Right ventricle myocardium inferior (tissue), 1 donor: ENCODE measurements around the gene NBEA. TPM values are rescaled to one million over a fixed set of nuclear protein-coding genes. Genes with fewer than 3 reads are reported as not detected.
A peak's percentile ranks its signal among the peaks of the same experiment; 100 is the strongest.
"Not testable (repeated sequence)": the region's sequence is repeated elsewhere in the genome, so short reads cannot be mapped to it uniquely, and the experiment has no call there.

Experiments
- ATAC-seq: fragments of 200-7000 bp; cut with Tn5 transposase; one replicate; pipeline ENCODE4 v1.9.1; 2020; ENCODE audit warnings: mild to moderate bottlenecking, moderate library complexity
- DNase-seq: peaks from one replicate; pipeline ENCODE4 v3.0.0; 2021; ENCODE audit errors: missing footprints
- intact Hi-C: fragments of 100-400 bp; cut with DNase I; formaldehyde crosslinking; loops from one replicate; pipeline ENCODE4 v1.11.0; 2022
- total RNA-seq: library from RNA; stranded (reverse); fragmentation: NEBNext Ultra II Directional; extraction: Animal tissue kit (Norgen Biotek cat#: 25700); gene quantifications from one replicate; pipeline ENCODE4 v1.2.1, GENCODE V29; 2021
- donor health status: DM: no; HTN: yes; CAD: no; lungs with severe emphysema.

The NBEA gene
- total RNA-seq, 1 donor from 2014 or later, result 17.2 TPM

GRCh38 chr13:35393886-35394285 is 451.8 kb downstream of the NBEA start:
- no peak for DNase-seq
- no peak for ATAC-seq
- intact Hi-C loops, result loop anchor here (2.0 kb wide), 1 partner anchor 77 kb away; no protein-coding TSS in a partner anchor

GRCh38 chr13:35408285-35408684 is 466.2 kb downstream of the NBEA start:
- ATAC-seq, intact Hi-C loops, DNase-seq: not testable (repeated sequence)

DNA sequence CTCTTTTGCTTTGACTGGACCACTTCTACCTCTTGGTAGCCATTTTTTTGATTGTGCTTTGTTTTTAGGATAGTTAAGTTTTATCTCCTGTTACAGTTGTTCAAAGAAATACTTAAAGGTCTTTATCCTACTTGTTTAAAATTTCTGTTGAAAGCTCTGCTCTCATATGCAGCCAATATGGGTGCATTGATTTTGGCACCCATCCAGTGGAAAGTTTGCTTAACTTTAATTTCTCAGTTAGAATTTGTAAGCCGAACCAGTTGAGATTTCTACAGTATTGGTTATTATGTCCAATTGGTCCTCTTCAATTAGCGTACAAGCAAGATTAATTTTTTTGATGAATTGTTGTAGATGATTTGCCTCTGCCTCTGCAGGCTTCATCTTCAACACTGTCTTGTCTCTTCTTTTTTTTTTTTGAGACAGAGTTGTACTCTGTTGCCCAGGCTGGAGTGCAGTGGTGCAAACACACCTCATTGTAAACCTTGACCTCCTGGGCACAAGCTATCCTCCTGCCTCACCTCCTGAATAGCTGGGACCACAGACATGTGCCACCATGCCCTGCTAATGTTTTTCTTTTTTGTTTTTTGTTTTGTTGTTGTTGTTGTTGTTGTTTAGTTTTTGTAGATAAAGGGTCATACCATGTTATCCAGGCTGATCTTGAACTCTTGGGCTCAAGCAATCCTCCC is 469.1 kb downstream of the NBEA start:
- ATAC-seq (no peak), DNase-seq (no peak)
- intact Hi-C loops, result no loop called here

DNA sequence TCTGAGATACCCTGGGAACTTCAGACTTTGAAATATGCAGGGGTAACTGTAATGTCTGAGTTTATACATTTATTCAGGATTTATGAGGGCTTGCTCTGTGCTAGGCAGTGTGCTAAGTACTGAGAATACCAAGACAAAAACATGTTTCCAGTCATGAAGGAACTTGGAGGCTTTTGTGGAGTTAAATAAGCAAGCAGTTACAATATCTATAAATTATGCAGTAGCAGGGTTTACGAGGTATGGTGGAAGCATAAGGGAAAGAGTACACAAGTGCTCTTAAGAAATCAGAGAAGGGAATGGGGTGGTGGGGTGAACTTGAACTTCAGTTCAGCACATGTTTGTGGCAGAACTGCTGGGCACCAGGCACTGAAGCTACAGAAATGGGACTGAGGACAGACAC is 506.4 kb downstream of the NBEA start:
- no peak for ATAC-seq
- intact Hi-C loops, result no loop called here
- DNase-seq, result no peak

DNA sequence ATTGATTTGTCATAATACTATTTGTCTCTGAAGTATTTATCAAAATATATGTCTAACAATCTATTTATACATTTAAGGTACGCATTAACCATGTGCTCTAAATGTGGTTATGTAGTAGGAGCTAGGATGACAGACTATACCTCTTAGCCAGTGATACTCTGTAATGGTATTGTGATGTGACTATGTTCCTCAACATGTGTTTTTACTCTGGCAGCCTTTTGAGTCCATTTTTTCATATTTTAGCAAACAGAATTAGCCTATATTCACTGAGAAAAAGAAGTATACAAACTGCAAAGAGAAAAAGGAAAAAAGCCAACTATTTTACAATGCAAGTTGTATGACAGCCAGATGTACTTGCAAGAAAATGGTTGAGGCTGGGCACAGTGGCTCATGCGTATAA is 507.8 kb downstream of the NBEA start:
- ATAC-seq, result no peak
- DNase-seq, result no peak
- intact Hi-C loops, result no loop called here

DNA sequence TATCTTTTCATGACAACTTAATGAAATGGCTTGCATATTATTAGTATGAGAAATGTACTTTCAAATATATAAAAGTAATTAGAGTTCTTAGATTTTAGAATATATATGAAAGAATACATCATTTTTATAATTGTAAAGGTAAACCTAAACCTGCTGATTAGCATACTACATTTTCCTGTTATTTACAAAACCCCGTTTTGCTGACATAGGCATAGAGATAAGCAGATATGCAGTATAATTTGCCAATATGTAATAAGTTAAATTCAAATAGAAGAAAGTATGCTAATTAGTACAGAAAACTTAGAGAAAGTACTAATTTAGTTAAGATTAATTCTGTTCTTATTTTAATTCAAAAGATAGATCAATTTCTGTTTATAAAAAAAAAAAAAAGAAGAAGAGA is 513.0 kb downstream of the NBEA start:
- no peak for DNase-seq
- ATAC-seq, result no peak
- intact Hi-C loops, result no loop called here

- intact Hi-C loops, result no loop called here
- DNase-seq, result no peak
- ATAC-seq, result no peak
These were observed 515.2 kb downstream of the NBEA start for GRCh38 chr13:35457258-35457657.

GRCh38 chr13:35460061-35460460 is 518.0 kb downstream of the NBEA start:
- intact Hi-C loops, result no loop called here
- no peak for ATAC-seq

GRCh38 chr13:35465371-35465770 is 523.3 kb downstream of the NBEA start:
- ATAC-seq (no peak), DNase-seq (no peak)
- intact Hi-C loops, result no loop called here

More at GRCh38 chr13:35460061-35460460, 518.0 kb downstream of the NBEA start:
- no peak for DNase-seq

- no peak for DNase-seq
- ATAC-seq, result no peak
- intact Hi-C loops, result no loop called here
These were observed 526.1 kb downstream of the NBEA start for GRCh38 chr13:35468195-35468594.

DNA sequence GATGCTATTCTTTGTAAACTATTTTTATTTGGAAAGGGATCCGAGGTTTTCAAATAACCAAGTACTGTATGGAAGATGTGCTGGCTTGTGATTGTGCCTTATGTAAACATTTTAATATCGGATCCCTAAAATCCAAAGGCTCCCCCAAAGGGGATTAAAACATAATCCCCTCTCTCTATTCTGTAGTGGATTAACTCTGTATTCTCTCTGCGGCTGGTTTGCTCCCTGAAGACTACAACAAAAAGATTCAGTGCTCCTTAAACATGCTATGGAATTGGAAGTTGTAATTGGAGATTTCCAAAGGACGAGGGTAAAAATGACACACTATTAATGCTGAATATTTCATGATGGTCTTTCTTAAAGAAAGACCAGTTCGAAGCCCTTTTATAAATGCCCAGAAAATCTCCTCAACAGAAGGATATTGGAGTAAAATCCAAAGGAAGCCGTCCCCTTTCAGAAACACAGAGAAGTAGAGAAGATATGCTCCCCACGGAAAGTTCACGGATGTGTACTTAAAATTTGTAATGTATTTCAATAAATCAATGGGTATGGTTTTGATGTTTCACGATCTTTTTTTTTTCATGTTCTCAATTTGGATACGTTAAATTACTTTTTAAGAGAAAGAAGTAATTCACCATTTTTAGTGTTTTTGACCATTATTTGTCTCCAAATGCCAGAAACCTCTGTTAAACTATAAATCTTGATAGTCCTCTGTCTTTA is 527.9 kb downstream of the NBEA start:
- ATAC-seq (no peak), DNase-seq (no peak)
- intact Hi-C loops, result loop anchor here (2.0 to 10.0 kb wide), 3 partner anchors 77 to 255 kb away; no protein-coding TSS in a partner anchor

DNA sequence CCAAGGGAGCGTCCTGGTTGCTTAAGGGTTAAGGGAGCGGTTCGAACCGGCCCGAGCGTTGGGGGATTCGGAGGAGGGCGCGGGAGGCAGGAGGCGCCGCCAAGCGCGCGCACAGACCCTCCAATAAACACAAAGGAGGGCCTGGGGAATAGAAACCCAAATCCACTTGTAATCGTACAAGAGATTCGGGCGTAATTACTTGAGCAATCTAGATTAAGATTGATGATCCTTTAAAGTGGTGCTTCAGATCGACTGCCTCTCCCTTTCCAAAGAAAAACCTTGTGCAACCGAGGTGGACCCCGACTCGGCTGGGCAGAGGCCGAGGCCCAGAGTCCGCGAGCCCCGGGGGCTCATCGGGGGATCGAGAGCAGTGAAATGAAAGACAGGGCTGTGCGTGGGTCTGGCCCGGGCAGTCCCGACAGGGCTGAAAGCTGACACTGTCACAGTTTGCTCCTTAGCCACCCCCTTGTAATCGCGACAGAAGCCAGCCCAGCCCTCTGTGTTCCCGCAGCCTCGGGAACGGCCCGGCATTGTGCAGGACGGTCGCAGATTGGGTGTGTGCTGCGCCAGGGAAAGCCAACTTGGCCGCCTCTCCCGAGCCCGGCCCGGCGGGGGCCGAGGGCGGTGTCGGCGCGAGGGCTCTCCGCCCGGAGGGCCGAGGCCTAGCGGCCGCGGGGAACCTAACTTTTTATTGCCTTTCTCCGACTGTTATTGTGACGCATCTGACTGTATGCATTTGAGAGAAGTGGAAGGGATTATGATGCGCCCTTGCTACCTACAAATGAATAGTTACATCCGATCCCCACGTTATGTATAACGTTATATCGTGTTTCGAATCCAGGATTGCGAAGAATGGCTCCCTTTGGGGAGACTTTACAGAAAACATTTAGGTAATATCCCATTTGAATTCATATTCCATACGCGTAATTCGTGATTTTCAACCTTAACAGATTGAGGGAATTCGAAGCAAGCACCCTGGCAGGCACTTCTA is 528.9 kb downstream of the NBEA start:
- peak; percentile 95 for ATAC-seq
- DNase-seq, result peak; percentile 67
- intact Hi-C loops, result loop anchor here (2.0 to 10.0 kb wide), 3 partner anchors 78 to 254 kb away; no protein-coding TSS in a partner anchor

DNA sequence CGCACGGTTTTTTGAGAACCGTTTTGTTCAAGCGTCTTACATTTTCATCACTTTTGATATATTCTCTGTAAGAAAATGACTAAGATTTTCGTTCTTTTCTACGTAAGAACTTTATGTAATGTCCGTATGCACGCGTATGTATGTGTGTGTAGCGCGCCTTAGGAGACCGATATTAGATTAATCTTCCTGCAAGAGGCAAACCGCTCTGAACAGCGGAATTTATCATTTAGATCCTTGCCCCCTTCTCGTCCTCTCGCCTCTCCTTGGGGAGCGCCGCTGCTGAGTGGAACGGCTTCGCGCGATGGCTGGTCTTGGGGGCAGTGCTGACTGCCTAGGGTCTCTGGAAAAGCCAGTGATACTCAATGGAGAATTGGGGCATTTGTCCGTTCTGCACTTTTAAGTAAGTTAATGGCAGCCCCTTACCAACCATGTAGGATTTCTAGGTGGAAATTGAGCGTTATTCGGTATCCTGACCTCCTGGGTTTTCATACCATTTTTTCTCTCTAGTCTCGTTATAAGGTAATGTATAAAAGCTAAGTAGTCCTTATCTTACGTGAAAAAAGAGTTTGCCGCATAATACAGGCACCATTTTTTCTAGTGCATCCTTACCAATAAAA is 529.7 kb downstream of the NBEA start:
- intact Hi-C loops, result loop anchor here (2.0 to 10.0 kb wide), 3 partner anchors 79 to 253 kb away; no protein-coding TSS in a partner anchor
- ATAC-seq, result no peak
- DNase-seq, result no peak

DNA sequence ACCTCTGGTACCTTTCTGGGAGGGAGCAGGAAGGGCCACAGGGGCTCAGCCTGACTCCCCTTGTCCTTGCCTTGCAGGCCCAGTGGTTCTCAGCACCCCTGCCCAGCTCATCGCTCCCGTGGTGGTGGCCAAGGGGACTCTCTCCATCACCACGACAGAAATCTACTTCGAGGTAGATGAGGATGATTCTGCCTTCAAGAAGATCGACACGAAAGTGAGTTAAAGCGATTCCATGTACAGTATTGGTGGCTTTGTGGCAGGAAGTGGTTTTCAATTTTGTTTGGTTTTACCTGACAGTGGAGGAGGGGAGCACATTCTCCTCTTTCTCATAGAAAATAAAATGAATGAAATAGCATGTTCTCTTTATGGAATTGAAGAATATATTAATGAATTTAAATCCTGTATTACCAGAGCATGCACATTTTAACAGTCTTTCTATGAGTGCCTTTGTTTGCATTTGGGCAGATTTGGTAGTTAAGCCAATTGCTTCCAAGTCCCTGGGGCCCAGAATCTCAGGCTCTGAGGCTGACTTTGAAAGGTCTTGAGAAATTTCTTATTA is 530.3 kb downstream of the NBEA start:
- intact Hi-C loops, result loop anchor here (10.0 kb wide), 2 partner anchors 128 to 252 kb away; no protein-coding TSS in a partner anchor
- DNase-seq, result no peak
- no peak for ATAC-seq

- ATAC-seq (no peak), DNase-seq (no peak)
- intact Hi-C loops, result loop anchor here (10.0 kb wide), 2 partner anchors 128 to 252 kb away; no protein-coding TSS in a partner anchor
These were observed 531.2 kb downstream of the NBEA start for GRCh38 chr13:35473206-35473775.

- intact Hi-C loops, result loop anchor here (10.0 kb wide), 2 partner anchors 129 to 251 kb away; no protein-coding TSS in a partner anchor
- DNase-seq (no peak), ATAC-seq (no peak)
These were observed 531.7 kb downstream of the NBEA start for GRCh38 chr13:35473802-35474201.

DNA sequence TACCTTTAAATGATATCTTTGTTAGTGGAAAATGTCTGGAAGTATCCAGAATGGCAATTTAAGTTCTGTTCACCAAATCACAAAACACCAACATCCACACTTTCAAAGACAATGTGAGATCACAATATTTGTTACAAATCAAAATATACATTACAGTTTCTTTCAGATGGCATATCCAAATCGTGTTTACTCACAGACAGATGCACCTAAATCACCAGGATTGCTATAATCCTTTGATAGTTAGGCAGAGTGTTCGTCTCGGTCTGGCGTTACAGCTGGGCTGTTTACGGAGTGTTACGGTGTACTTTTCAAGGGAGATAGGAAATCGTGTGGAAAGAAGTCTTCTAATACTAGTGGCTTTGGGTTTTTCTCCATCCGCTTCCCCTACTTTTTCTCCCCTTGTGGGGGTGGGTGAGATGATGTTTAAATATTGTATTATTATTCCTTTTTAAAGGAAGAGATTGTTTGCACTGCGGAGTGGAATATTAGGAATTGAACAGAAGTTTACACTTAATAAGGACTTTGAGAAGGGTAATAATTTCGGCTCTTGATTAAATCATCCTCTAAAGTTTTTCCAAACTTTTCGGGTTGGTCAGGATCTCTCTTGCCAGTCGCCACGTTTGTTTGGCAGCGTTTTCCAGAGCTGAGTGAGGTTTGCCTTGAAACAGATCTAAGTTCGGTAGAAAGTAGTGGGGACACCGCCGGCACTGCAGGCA is 532.6 kb downstream of the NBEA start:
- DNase-seq (no peak), ATAC-seq (no peak)
- intact Hi-C loops, result loop anchor here (10.0 kb wide), 2 partner anchors 130 to 250 kb away; no protein-coding TSS in a partner anchor
